Measurements from ENCODE around the gene TRIM71.

TRIM71 gene

GRCh38 chr3:32946973-32947788 is 129.4 kb downstream of the TRIM71 start:
- DNase-seq: no peak
